GM12801 (cell line): ENCODE data around the gene G3BP2.

Source experiments
- TF ChIP-seq, protein P1 (sequence below): IDR thresholded peaks from one replicate; pipeline ENCODE4 v1.5.1; 2011; ENCODE audit warnings: control low read depth; ENCODE audit not compliant: insufficient read length; ENCODE audit errors: extremely low read depth

Gene G3BP2

GRCh38 chr4:75678473-75678872 lies 5.3 kb upstream of the G3BP2 start:
- TF ChIP-seq, protein P1, sequence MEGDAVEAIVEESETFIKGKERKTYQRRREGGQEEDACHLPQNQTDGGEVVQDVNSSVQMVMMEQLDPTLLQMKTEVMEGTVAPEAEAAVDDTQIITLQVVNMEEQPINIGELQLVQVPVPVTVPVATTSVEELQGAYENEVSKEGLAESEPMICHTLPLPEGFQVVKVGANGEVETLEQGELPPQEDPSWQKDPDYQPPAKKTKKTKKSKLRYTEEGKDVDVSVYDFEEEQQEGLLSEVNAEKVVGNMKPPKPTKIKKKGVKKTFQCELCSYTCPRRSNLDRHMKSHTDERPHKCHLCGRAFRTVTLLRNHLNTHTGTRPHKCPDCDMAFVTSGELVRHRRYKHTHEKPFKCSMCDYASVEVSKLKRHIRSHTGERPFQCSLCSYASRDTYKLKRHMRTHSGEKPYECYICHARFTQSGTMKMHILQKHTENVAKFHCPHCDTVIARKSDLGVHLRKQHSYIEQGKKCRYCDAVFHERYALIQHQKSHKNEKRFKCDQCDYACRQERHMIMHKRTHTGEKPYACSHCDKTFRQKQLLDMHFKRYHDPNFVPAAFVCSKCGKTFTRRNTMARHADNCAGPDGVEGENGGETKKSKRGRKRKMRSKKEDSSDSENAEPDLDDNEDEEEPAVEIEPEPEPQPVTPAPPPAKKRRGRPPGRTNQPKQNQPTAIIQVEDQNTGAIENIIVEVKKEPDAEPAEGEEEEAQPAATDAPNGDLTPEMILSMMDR: no peak

DNA sequence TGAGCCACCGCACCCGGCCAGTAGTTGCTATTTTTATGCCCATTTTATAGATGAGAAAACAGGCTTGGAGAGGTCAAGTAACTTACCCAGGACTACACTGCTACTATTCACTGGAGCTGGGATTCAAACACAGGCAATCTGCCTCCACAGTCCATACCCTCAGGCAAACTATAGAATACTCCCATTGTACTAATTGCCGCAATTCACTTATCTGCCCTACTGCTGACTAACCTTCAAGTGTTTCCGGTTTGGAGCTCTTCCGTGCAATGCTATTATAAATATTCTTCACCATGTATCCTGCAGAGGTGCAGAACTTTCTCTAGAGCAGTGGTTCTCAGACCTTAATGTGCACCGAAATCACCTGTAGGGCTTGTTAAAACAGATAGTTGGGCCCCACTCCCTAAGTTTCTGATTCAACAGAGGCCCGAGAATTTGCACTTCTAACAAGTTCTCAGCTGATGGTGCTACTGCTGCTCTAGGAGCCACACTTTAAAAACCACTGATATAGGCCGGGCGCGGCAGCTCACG lies 1.9 kb upstream of the G3BP2 start:
- TF ChIP-seq, protein P1: no peak

DNA sequence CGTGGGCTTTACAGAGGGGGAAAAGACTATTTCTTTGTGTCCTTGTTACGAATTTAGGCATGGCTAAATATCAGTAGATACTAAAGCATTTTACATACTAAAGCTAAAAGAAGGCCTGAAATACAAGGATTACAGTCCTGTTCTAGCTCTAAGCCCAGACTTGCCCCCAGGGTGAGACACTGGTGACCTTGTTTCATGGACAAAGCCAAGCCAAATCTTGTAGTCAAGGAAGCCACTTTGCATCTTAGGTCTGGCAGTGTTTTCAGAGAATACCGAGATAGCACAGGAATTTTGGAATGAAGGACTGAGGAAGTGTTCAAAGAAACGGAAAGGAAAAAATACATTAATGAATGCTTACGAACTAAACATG lies 733 bp upstream of the G3BP2 start:
- TF ChIP-seq, protein P1: no peak

GRCh38 chr4:75672461-75673026 lies 667 bp downstream of the G3BP2 start:
- TF ChIP-seq, protein P1: no peak

- TF ChIP-seq, protein P1: no peak
These were observed 1.3 kb downstream of the G3BP2 start for GRCh38 chr4:75671802-75672421.

- TF ChIP-seq, protein P1: no peak
These were observed 4.6 kb downstream of the G3BP2 start for GRCh38 chr4:75668596-75668995.

DNA sequence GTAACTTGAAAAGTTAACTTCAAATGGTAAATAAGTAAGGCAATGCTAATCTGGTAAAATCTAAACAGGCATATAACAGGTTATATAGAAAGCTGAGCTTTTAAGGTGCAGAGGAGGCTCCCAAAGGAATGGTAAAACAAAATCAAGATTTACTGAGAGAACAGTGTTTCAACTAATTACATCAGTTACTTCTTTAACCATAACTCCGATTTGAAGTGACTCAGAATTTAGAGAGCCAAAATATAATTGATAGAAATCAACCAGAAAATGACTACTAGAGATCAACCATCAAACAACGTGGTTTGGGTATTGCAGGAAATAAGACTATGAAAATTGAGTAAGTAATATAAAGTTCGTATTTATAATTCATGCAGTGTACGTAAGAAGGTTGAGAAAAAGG lies 6.9 kb downstream of the G3BP2 start:
- TF ChIP-seq, protein P1: no peak
